ENCODE measurements around the gene NDUFS2. TPM values are rescaled to one million over a fixed set of nuclear protein-coding genes. Genes with fewer than 3 reads are reported as not detected.

NDUFS2 gene
- total RNA-seq, 2 donors from 2014 or later = 46.4 to 67.2 TPM

DNA sequence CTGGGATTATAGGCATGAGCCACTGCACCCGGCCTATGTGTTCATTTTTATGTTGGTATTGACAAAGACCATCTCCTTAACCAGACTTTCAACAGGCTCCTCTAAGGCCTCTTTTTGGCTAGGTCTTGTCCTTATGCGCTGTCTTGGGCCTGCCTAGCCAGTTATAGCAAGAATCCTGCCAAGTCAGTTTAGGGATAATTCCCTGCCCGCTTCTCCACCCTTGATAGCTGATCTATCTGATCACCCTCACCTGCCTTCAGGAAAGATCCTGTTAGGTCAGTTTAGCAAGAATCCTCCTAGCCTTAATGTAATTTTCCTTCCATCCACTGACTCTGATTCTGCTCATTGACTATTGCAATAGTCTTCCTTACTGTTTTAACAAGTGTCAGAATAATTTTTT is 22.5 kb upstream of the NDUFS2 start:
- no peak overlapping the region for H3K4me3 ChIP-seq
- H3K4me1 ChIP-seq = peaks cover 26% of the 10 kb centered on the region
- H3K27ac ChIP-seq = no peak overlapping the region
- intact Hi-C loops (cut with DNase I) = no loop called here
- DNase-seq = no peak
- ATAC-seq = no peak
- H3K36me3 ChIP-seq (replicated peaks in 1 of 2; ENCODE audit: insufficient read depth in 1 of 2, low read depth in 2 of 2) = peaks cover 0 to under 1% of the 10 kb centered on the region in 2 donors
- no peak for TF ChIP-seq POLR2A (IDR thresholded peaks at IDR 0.05)
- TF ChIP-seq, protein P1, sequence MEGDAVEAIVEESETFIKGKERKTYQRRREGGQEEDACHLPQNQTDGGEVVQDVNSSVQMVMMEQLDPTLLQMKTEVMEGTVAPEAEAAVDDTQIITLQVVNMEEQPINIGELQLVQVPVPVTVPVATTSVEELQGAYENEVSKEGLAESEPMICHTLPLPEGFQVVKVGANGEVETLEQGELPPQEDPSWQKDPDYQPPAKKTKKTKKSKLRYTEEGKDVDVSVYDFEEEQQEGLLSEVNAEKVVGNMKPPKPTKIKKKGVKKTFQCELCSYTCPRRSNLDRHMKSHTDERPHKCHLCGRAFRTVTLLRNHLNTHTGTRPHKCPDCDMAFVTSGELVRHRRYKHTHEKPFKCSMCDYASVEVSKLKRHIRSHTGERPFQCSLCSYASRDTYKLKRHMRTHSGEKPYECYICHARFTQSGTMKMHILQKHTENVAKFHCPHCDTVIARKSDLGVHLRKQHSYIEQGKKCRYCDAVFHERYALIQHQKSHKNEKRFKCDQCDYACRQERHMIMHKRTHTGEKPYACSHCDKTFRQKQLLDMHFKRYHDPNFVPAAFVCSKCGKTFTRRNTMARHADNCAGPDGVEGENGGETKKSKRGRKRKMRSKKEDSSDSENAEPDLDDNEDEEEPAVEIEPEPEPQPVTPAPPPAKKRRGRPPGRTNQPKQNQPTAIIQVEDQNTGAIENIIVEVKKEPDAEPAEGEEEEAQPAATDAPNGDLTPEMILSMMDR (IDR thresholded peaks at IDR 0.05) = no peak
- H3K9me3 ChIP-seq = no peaks in the 10 kb centered on the region
- 83 to 89% methylated on average over 3 of the region's 3 CpGs for WGBS, 2 donors
- H3K27me3 ChIP-seq = no peaks in the 10 kb centered on the region

GRCh38 chr1:161180639-161181038 is 21.5 kb upstream of the NDUFS2 start:
- H3K27me3 ChIP-seq = no peaks in the 10 kb centered on the region
- no peak for DNase-seq
- H3K9me3 ChIP-seq = no peaks in the 10 kb centered on the region
- H3K36me3 ChIP-seq (replicated peaks in 1 of 2; ENCODE audit: insufficient read depth in 1 of 2, low read depth in 2 of 2) = no peaks in the 10 kb centered on the region
- peaks cover 21% of the 10 kb centered on the region for H3K4me1 ChIP-seq
- H3K27ac ChIP-seq = no peak overlapping the region
- intact Hi-C loops (cut with DNase I) = no loop called here
- no peak for ATAC-seq
- H3K4me3 ChIP-seq = no peak overlapping the region
- TF ChIP-seq, protein P1 (IDR thresholded peaks at IDR 0.05) = peak in 2 of 7 experiments; percentile 4 to 26
- no peak for TF ChIP-seq POLR2A (IDR thresholded peaks at IDR 0.05)
- WGBS, 2 donors = 30 to 64% methylated on average over 1 of the region's 1 CpG

DNA sequence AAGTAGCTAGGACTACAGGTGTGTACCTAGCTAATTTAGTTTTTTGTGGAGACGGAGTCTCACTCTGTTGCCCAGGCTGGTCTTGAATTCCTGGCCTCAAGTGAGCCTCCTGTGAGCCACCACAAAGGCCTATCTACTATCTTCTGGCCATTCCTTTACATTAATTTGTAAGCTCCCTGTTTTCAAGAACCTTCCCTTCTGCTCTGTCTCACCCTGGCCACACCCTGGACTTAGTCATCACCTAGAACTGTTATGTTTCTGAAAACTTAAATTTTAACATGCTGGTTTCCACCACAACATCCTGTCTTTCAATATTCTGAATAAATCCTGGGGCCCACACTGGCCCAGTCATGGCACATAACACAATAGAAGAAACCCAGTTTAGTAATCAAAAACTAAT is 20.0 kb upstream of the NDUFS2 start:
- Histone ChIP-seq H3K9me3 (no peaks in the 10 kb centered on the region), H3K27ac (no peak overlapping the region), H3K4me3 (no peak overlapping the region), H3K36me3 (replicated peaks in 1 of 2; ENCODE audit: insufficient read depth in 1 of 2, low read depth in 2 of 2) (no peaks in the 10 kb centered on the region), H3K4me1 (peaks cover 9% of the 10 kb centered on the region), H3K27me3 (no peaks in the 10 kb centered on the region)
- no peak for TF ChIP-seq POLR2A (IDR thresholded peaks at IDR 0.05)
- TF ChIP-seq, protein P1 (IDR thresholded peaks at IDR 0.05) = no peak
- DNase-seq = no peak
- no peak for ATAC-seq
- WGBS, 2 donors = 69 to 88% methylated on average over 1 of the region's 1 CpG
- intact Hi-C loops (cut with DNase I) = no loop called here

DNA sequence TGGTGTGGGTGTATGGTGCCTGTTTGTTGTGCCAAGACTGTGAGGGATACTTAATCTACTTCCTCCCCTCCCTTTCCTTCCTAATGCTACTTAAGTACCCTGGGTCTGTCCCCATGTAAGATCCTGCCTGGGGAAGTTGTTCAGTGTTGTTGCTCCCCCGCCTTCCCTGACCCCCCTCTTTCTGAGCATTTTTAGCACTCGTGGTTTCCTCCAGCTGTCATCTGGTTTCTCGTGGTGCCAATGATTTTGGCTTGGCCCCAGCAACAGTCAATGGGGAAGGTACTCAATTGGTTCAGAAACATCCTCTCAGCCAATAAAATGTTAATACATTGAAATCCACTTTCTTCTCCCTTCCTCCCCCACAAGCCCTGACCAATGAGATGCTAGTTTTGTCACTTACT is 16.9 kb upstream of the NDUFS2 start:
- 15 to 26% methylated on average over 3 of the region's 3 CpGs for WGBS, 2 donors

More for the DNA sequence above, 16.9 kb upstream of the NDUFS2 start:
- no peaks in the 10 kb centered on the region for H3K27me3 ChIP-seq
- H3K4me3 ChIP-seq = no peak overlapping the region
- intact Hi-C loops (cut with DNase I) = no loop called here
- ATAC-seq (peak; percentile 54), DNase-seq (peak in 3 of 4 donors; percentile 51 to 82 (median 56))
- TF ChIP-seq POLR2A (IDR thresholded peaks at IDR 0.05) = peak in 1 of 3 donors; percentile 13
- TF ChIP-seq, protein P1 (IDR thresholded peaks at IDR 0.05) = no peak
- no peaks in the 10 kb centered on the region for H3K9me3 ChIP-seq
- no peaks in the 10 kb centered on the region for H3K4me1 ChIP-seq
- H3K36me3 ChIP-seq (replicated peaks in 1 of 2; ENCODE audit: insufficient read depth in 1 of 2, low read depth in 2 of 2) = no peaks in the 10 kb centered on the region
- H3K27ac ChIP-seq = peak overlapping the region in 1 of 4 donors; percentile 69
